ENCODE results near the gene EWSR1. TPM values are rescaled to one million over a fixed set of nuclear protein-coding genes. Genes with fewer than 3 reads are reported as not detected.

Gene EWSR1
- total RNA-seq, 2 donors from 2014 or later: 197 to 225 TPM

DNA sequence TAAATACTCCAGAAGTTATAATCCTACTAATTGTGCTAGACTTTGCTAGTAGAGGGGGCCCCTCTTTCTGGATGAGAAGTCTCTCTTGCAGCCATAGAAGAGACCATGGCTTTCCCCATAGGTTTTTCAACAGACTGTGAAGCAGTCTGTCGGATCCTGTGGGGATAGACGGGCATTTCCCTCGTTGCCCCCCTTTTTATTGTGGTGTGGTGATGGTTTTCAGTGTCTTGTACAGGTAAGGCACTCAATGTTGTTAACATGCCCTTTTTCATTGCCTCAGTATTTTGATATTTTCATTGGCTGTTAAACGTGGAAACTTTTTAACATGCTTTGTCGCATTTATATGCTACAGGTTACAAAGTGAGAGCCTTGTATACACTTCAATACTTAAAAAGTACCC lies 22.0 kb downstream of the EWSR1 start:
- no peak for DNase-seq (ENCODE audit: low spot score)
- Histone ChIP-seq H3K27ac (no peak overlapping the region), H3K27me3 (replicated peaks; ENCODE audit: insufficient read depth) (no peaks in the 10 kb centered on the region), H3K9me3 (no peaks in the 10 kb centered on the region), H3K4me3 (no peak overlapping the region), H3K4me1 (ENCODE audit: control insufficient read depth in 1 of 2, low read depth in 2 of 2) (peaks cover 0 to 10% of the 10 kb centered on the region in 2 donors), H3K36me3 (peaks cover 79% of the 10 kb centered on the region)
- TF ChIP-seq, protein P1, sequence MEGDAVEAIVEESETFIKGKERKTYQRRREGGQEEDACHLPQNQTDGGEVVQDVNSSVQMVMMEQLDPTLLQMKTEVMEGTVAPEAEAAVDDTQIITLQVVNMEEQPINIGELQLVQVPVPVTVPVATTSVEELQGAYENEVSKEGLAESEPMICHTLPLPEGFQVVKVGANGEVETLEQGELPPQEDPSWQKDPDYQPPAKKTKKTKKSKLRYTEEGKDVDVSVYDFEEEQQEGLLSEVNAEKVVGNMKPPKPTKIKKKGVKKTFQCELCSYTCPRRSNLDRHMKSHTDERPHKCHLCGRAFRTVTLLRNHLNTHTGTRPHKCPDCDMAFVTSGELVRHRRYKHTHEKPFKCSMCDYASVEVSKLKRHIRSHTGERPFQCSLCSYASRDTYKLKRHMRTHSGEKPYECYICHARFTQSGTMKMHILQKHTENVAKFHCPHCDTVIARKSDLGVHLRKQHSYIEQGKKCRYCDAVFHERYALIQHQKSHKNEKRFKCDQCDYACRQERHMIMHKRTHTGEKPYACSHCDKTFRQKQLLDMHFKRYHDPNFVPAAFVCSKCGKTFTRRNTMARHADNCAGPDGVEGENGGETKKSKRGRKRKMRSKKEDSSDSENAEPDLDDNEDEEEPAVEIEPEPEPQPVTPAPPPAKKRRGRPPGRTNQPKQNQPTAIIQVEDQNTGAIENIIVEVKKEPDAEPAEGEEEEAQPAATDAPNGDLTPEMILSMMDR (IDR thresholded peaks at IDR 0.05): no peak
- ATAC-seq (ENCODE audit: insufficient number of reproducible peaks, low FRiP score, low read depth): no peak

DNA sequence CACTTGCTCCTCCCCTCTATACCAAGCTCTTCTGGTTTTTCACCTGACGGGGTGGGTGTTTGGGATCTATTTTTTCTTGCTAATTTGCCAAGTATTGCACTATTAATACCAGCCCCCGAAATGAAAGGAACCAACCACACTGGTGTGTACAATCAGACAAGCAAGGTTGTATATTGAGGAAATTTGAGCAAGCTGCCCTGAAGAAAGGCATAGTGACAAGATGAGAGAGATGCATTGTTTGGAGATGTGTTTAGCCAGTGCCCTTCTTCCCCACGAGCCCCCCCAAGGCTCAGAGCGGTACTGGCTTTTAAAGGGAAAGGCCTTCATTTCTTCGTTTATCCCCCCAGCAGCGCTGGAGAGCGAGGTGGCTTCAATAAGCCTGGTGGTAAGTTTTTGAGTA lies 23.1 kb downstream of the EWSR1 start:
- Histone ChIP-seq H3K27ac (no peak overlapping the region), H3K4me3 (no peak overlapping the region), H3K4me1 (ENCODE audit: control insufficient read depth in 1 of 2, low read depth in 2 of 2) (peaks cover 0 to 10% of the 10 kb centered on the region in 2 donors), H3K36me3 (peaks cover 76% of the 10 kb centered on the region), H3K9me3 (no peaks in the 10 kb centered on the region), H3K27me3 (replicated peaks; ENCODE audit: insufficient read depth) (no peaks in the 10 kb centered on the region)
- ATAC-seq (ENCODE audit: insufficient number of reproducible peaks, low FRiP score, low read depth) (no peak), DNase-seq (ENCODE audit: low spot score) (no peak)
- TF ChIP-seq, protein P1 (IDR thresholded peaks at IDR 0.05): no peak

DNA sequence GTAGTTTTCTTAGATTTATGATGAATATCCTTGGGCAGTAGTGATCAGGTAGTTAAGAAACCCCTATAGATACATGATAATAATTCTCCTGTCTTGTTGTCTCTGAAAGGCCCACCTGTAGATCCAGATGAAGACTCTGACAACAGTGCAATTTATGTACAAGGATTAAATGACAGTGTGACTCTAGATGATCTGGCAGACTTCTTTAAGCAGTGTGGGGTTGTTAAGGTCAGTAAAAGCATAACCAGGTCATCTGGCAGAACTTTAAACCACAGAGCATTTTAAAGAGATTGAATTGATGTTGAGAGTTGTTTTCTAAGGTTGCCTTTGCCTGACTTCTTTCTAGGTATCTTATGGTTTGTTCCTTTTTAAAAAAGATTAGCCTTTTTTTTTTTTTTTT lies 24.3 kb downstream of the EWSR1 start:
- peaks cover 78% of the 10 kb centered on the region for H3K36me3 ChIP-seq
- ATAC-seq (ENCODE audit: insufficient number of reproducible peaks, low FRiP score, low read depth): no peak

DNA sequence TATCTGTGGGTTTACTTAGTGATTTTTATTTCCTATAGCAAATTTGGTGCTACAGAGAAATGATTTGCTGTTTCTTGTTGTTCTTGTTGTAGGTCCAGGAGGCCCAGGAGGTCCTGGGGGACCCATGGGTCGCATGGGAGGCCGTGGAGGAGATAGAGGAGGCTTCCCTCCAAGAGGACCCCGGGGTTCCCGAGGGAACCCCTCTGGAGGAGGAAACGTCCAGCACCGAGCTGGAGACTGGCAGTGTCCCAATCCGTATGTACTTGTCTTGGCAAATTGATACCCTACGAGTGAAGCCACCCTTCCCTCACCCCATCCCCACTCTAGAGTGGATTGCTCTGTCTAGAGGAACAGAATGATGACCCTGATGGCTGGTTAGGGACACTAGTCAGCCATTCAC lies 30.6 kb downstream of the EWSR1 start:
- Histone ChIP-seq H3K27me3 (replicated peaks; ENCODE audit: insufficient read depth) (no peaks in the 10 kb centered on the region), H3K9me3 (no peaks in the 10 kb centered on the region), H3K36me3 (peaks cover 57% of the 10 kb centered on the region), H3K4me3 (no peak overlapping the region), H3K4me1 (ENCODE audit: control insufficient read depth in 1 of 2, low read depth in 2 of 2) (peaks cover 0 to 18% of the 10 kb centered on the region in 2 donors), H3K27ac (no peak overlapping the region)
- TF ChIP-seq, protein P1 (IDR thresholded peaks at IDR 0.05): no peak
- DNase-seq (ENCODE audit: low spot score): no peak
- no peak for ATAC-seq (ENCODE audit: insufficient number of reproducible peaks, low FRiP score, low read depth)

More for the DNA sequence above, 24.3 kb downstream of the EWSR1 start:
- H3K27ac ChIP-seq: no peak overlapping the region
- no peak overlapping the region for H3K4me3 ChIP-seq
- no peaks in the 10 kb centered on the region for H3K27me3 ChIP-seq (replicated peaks; ENCODE audit: insufficient read depth)
- H3K9me3 ChIP-seq: no peaks in the 10 kb centered on the region
- TF ChIP-seq, protein P1 (IDR thresholded peaks at IDR 0.05): no peak
- DNase-seq (ENCODE audit: low spot score): no peak
- peaks cover 0 to 10% of the 10 kb centered on the region in 2 donors for H3K4me1 ChIP-seq (ENCODE audit: control insufficient read depth in 1 of 2, low read depth in 2 of 2)

DNA sequence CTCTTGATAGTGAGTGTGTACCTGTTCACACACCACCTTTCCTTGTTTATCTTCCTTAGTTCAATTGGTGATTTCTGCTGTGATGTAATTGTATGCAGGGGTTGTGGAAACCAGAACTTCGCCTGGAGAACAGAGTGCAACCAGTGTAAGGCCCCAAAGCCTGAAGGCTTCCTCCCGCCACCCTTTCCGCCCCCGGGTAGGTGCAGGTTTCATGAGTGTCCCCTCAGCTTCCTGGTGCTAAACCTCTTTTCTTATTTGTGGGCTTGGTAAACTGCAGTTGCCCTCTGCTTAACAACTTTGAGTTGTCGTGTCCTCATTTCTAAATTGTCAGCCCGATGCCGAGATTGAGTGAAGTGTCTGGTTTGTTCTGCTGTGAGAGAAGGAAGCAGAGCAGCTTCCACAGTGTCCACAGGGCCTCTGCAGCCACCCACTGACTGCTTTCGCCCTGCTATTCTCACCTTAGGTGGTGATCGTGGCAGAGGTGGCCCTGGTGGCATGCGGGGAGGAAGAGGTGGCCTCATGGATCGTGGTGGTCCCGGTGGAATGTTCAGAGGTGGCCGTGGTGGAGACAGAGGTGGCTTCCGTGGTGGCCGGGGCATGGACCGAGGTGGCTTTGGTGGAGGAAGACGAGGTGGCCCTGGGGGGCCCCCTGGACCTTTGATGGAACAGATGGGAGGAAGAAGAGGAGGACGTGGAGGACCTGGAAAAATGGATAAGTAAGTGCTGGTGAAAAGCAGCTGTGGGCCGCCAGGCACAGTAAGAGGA lies 31.2 kb downstream of the EWSR1 start:
- H3K27ac ChIP-seq: no peak overlapping the region
- ATAC-seq (ENCODE audit: insufficient number of reproducible peaks, low FRiP score, low read depth) (no peak), DNase-seq (ENCODE audit: low spot score) (no peak)
- peaks cover 51% of the 10 kb centered on the region for H3K36me3 ChIP-seq
- peaks cover 0 to 18% of the 10 kb centered on the region in 2 donors for H3K4me1 ChIP-seq (ENCODE audit: control insufficient read depth in 1 of 2, low read depth in 2 of 2)
- no peak overlapping the region for H3K4me3 ChIP-seq
- TF ChIP-seq, protein P1 (IDR thresholded peaks at IDR 0.05): no peak
- no peaks in the 10 kb centered on the region for H3K9me3 ChIP-seq
- no peaks in the 10 kb centered on the region for H3K27me3 ChIP-seq (replicated peaks; ENCODE audit: insufficient read depth)

Measured in thoracic aorta (tissue), 2 donors.